Adrenal gland (tissue), 19 donors: ENCODE results near the gene PHIP. TPM values are rescaled to one million over a fixed set of nuclear protein-coding genes. Genes with fewer than 3 reads are reported as not detected.

Experiments
- DNase-seq, 7 donors: peaks; one replicate each; pipeline ENCODE4 v3.0.0-alpha.2; 2019 to 2020
- H3K27ac ChIP-seq, 5 donors: fragments of 200-600 bp; sonication (generic) in 4 of 5; 1 replicate in 3 of 5; 2 replicates in 2 of 5; pipeline versions ENCODE4 v1.5.1 to v1.8.0; 2016 to 2020; ENCODE audit warnings: mild to moderate bottlenecking in 1 of 5
- H3K27me3 ChIP-seq: fragments of 200-600 bp; 2 replicates; pipeline ENCODE4 v1.8.0; 2021
- H3K36me3 ChIP-seq, 2 donors: fragments of 200-600 bp; replicated peaks in 1 of 2; 1 replicate in 1 of 2; 2 replicates in 1 of 2; pipeline versions ENCODE4 v1.5.1 to v1.8.0; 2018 to 2022
- H3K4me1 ChIP-seq, 2 donors: fragments of 200-600 bp; replicated peaks in 1 of 2; 1 replicate in 1 of 2; 2 replicates in 1 of 2; pipeline versions ENCODE4 v1.5.1 to v1.8.0; 2018 to 2021
- H3K4me3 ChIP-seq, 4 donors: fragments of 200-600 bp; sonication (generic) in 3 of 4; one replicate each; pipeline ENCODE4 v1.5.1; 2016 to 2018
- H3K9me3 ChIP-seq, 3 donors: fragments of 200-600 bp; sonication (generic) in 1 of 3; replicated peaks in 1 of 3; 1 replicate in 2 of 3; 2 replicates in 1 of 3; pipeline versions ENCODE4 v1.5.1 to v1.8.0; 2016 to 2021
- CTCF ChIP-seq, 6 experiments: fragments of 450-650 bp in 4 of 6; fragments of 200-600 bp in 2 of 6; sonication (generic) in 1 of 6; IDR thresholded peaks; 1 replicate in 5 of 6; 2 replicates in 1 of 6; pipeline versions ENCODE4 v1.5.1 to v1.8.0; 2016 to 2021; ENCODE audit warnings: antibody characterized with exemption in 6 of 6, mild to moderate bottlenecking in 2 of 6, moderate library complexity in 1 of 6
- POLR2A ChIP-seq, 2 donors: fragments of 450-650 bp; IDR thresholded peaks; one replicate each; pipeline ENCODE4 v1.6.1; 2017; ENCODE audit warnings: antibody characterized with exemption in 2 of 2, mild to moderate bottlenecking in 2 of 2, moderate library complexity in 1 of 2
- WGBS, 4 donors: extraction: QIAGEN DNeasy Blood & Tissue Kit in 2 of 4; methylation state at CpG; one replicate each; pipeline versions ENCODE4 v1.1.5 to v1.1.7; 2013 to 2017; 5-methylcytosine and 5-hydroxymethylcytosine counted together
- intact Hi-C, 2 donors: fragments of 100-400 bp; cut with DNase I; formaldehyde crosslinking; loops; one replicate each; pipeline versions ENCODE4 v1.14.1 to v1.15.0; 2022 to 2023
- long read RNA-seq, 10 donors: library from polyadenylated mRNA in 3 of 10; unstranded in 2 of 10; stranded (forward) in 1 of 10; transcript quantifications; one replicate each; pipeline ENCODE4 v2.0.0 and lab custom pipeline, GENCODE V29; 2021 to 2026
- polyA plus RNA-seq, 3 donors: library from polyadenylated mRNA; stranded (reverse); fragments of 200-250 nt in 2 of 3; fragments of 350-450 nt in 1 of 3; fragmentation: Illumina TruSeq in 1 of 3; extraction: RNeasy Lipid Tissue Mini Kit (QIAGEN cat#74804) in 1 of 3; gene quantifications; one replicate each; pipeline ENCODE4 v1.2.3, GENCODE V29; 2013 to 2014
- total RNA-seq, 9 donors: library from RNA; depleted of rRNA in 4 of 9; stranded (reverse); fragments of >200 nt in 4 of 9; fragments of 120-200 nt in 1 of 9; fragmentation: NEBNext Ultra II Directional in 1 of 9; extraction: Animal tissue kit (Norgen Biotek cat#: 25700) in 1 of 9; gene quantifications; one replicate each; pipeline versions ENCODE4 v1.1.0 to v1.2.4, GENCODE V29; 2013 to 2023
- donor health status: healthy with polysubstance abuse.
- donor health status: Bipolar disorder and iron deficiency.
- donor health status: DM: yes; HTN: yes; CAD: no.
- donor health status: DM: no; HTN: no; CAD: no.
- donor health status: DM: no; HTN: no; CAD: no.
- donor health status: DM: yes; HTN: yes; CAD: no.

The PHIP gene
- total RNA-seq (10 to 100 TPM in 8 of 9 donors, 1 to 10 TPM in 1; 8.0 to 24.1 (median 18.4) TPM), polyA plus RNA-seq (10 to 100 TPM in 2 of 3 donors, 1 to 10 TPM in 1; 7.7 to 15.7 (median 10.9) TPM)
- long read RNA-seq, donor 1, result 0 reads
- long read RNA-seq, donor 2, partial matches to known transcripts, result 7 of 7 reads
- long read RNA-seq, donor 2, other reads (novel, unspliced or antisense), result 0 of 7 reads
- long read RNA-seq, donor 3, result 0 reads
- long read RNA-seq, donor 4, partial matches to known transcripts, result 12 of 17 reads
- long read RNA-seq, donor 4, other reads (novel, unspliced or antisense), result 5 of 17 reads
- long read RNA-seq, donor 5, full-length matches to known transcripts, result 2 of 20 reads
- long read RNA-seq, donor 5, partial matches to known transcripts, result 15 of 20 reads
- long read RNA-seq, donor 5, other reads (novel, unspliced or antisense), result 3 of 20 reads
- long read RNA-seq, donor 6, partial matches to known transcripts, result 19 of 23 reads
- long read RNA-seq, donor 6, other reads (novel, unspliced or antisense), result 4 of 23 reads
- long read RNA-seq, donor 7, result 0 reads
- long read RNA-seq, donor 8, result 0 reads
- long read RNA-seq, donor 9, result 0 reads
- long read RNA-seq, donor 10, result 0 reads

- H3K9me3 ChIP-seq, result no peaks in the 10 kb centered on the region
- intact Hi-C loops, result loop anchor here in 1 of 2 donors (5.0 kb wide), 1 partner anchor 394 kb away; no protein-coding TSS in a partner anchor
- DNase-seq, result peak; percentile 94 to 97 (median 95)
- WGBS, 4 donors, result 0 to 1% (median 0%) methylated on average over 33 to 73 of the region's 73 CpGs
- H3K27me3 ChIP-seq, result no peaks in the 10 kb centered on the region
- H3K36me3 ChIP-seq, result no peaks in the 10 kb centered on the region
- no peak for TF ChIP-seq CTCF (IDR thresholded peaks at IDR 0.05)
- TF ChIP-seq POLR2A (IDR thresholded peaks at IDR 0.05), result peak; percentile 55 to 68
- peak within 1 kb of the TSS; percentile 61 to 96 (median 74) for H3K4me3 ChIP-seq
- peaks cover 5 to 26% of the 10 kb centered on the region in 2 donors for H3K4me1 ChIP-seq
- H3K27ac ChIP-seq, result peak within 1 kb of the TSS; percentile 85 to 99 (median 96)
Measured at GRCh38 chr6:79078075-79078969, at the start of gene PHIP. Gene PHIP (minus strand): TSS chr6:79078254. CDS start chr6:79078068, 186 bp downstream.

GRCh38 chr6:79127660-79128059 lies 49.6 kb upstream of the PHIP start:
- H3K36me3 ChIP-seq, result no peaks in the 10 kb centered on the region
- no peaks in the 10 kb centered on the region for H3K27me3 ChIP-seq
- H3K4me3 ChIP-seq, result no peak overlapping the region
- no peaks in the 10 kb centered on the region for H3K4me1 ChIP-seq
- no peak overlapping the region for H3K27ac ChIP-seq
- intact Hi-C loops, result no loop called here
- TF ChIP-seq CTCF (IDR thresholded peaks at IDR 0.05), result no peak
- TF ChIP-seq POLR2A (IDR thresholded peaks at IDR 0.05), result no peak
- H3K9me3 ChIP-seq, result peaks cover 0 to 1% (median 0%) of the 10 kb centered on the region in 3 donors
- DNase-seq, result no peak

- intact Hi-C loops, result no loop called here
- H3K27ac ChIP-seq, result no peak overlapping the region
Measured at GRCh38 chr6:79119217-79119616, 41.2 kb upstream of the PHIP start.

More at GRCh38 chr6:79119217-79119616, 41.2 kb upstream of the PHIP start:
- 56 to 80% (median 75%) methylated on average over 1 of the region's 1 CpG for WGBS, 4 donors
- no peaks in the 10 kb centered on the region for H3K27me3 ChIP-seq
- H3K9me3 ChIP-seq, result peaks cover 0 to 7% (median 0%) of the 10 kb centered on the region in 3 donors
- H3K4me1 ChIP-seq, result no peaks in the 10 kb centered on the region
- H3K4me3 ChIP-seq, result no peak overlapping the region
- TF ChIP-seq CTCF (IDR thresholded peaks at IDR 0.05), result no peak
- TF ChIP-seq POLR2A (IDR thresholded peaks at IDR 0.05), result no peak
- no peak for DNase-seq
- no peaks in the 10 kb centered on the region for H3K36me3 ChIP-seq
